ENCODE results near the gene ANGPTL8. TPM values are rescaled to one million over a fixed set of nuclear protein-coding genes. Genes with fewer than 3 reads are reported as not detected.

The ANGPTL8 gene
- total and polyA plus RNA-seq, 2 of the 13 experiments (the other 11 are each of a cell fraction or from before 2014, with no cell fraction given): 27.3 to 243 TPM

GRCh38 chr19:11260996-11261395 lies 21.6 kb downstream of the ANGPTL8 start:
- ChIA-PET POLR2A (interaction anchor here (1.0 kb wide), 1 partner anchor 24 kb away, joined by 3 read pairs; no protein-coding TSS in a partner anchor), CTCF (ENCODE audit: low intra/inter-chr PET ratio, low total read pairs) (no interaction called here)
- Histone ChIP-seq H3K9me3 (ENCODE audit: low read length) (no peaks in the 10 kb centered on the region), H3K79me2 (ENCODE audit: insufficient read depth, low read length) (no peaks in the 10 kb centered on the region), H3K27ac (ENCODE audit: extremely low read length, insufficient read depth, low read length) (no peak overlapping the region), H3K4me2 (ENCODE audit: low read depth, low read length) (peak overlapping the region; percentile 78; the same call in 1 of the 2 replicates), H3K4me1 (ENCODE audit: insufficient read depth, low read length) (peaks cover 53% of the 10 kb centered on the region), H2AFZ (ENCODE audit: low read length) (no peak overlapping the region), H3K4me3 (replicated peaks in 1 of 3; ENCODE audit: insufficient read depth in 1 of 3, low read depth in 2 of 3, low read length in 3 of 3) (peak overlapping the region in 2 of 3 experiments; percentile 73 to 76; a peak in 2 of 6 replicates), H3K9ac (ENCODE audit: insufficient read depth, low read depth, low read length) (no peak overlapping the region), H3K36me3 (replicated peaks in 1 of 2; ENCODE audit: control insufficient read depth in 1 of 2, insufficient read depth in 2 of 2, low read length in 2 of 2) (no peaks in the 10 kb centered on the region), H4K20me1 (ENCODE audit: insufficient read depth, low read length) (peaks cover 4% of the 10 kb centered on the region; the same call in 1 of the 2 replicates), H3K27me3 (ENCODE audit: control insufficient read depth in 1 of 2, insufficient read depth in 2 of 2, low read length in 2 of 2) (no peaks in the 10 kb centered on the region)
- in situ Hi-C loops (cut with HindIII; ENCODE audit: extremely low pct_ligation_motif_present, low pct_unique_long_range_greater_than_20kb): no loop called here
- no peak for FAIRE-seq
- 56% methylated on average over 5 of the region's 5 CpGs for WGBS (ENCODE audit: low lambda C conversion rate)
- no TSS peak for BruUV-seq (replicated peaks)
- ATAC-seq: no peak
- intact Hi-C loops (cut with micrococcal nuclease; ENCODE audit: unreplicated experiment): no loop called here
- no peak for DNase-seq (ENCODE audit: low spot score)
- TF ChIP-seq RORA (CRISPR knock-in tag; IDR thresholded peaks at IDR 0.05): no peak
- peak; percentile 90 for TF ChIP-seq ZMYM3 (CRISPR knock-in tag; IDR thresholded peaks at IDR 0.05)
- TF ChIP-seq KDM1A (CRISPR knock-in tag; IDR thresholded peaks at IDR 0.05): 0 out of 2 replicates have a peak, but pooled peaks have one; percentile 71

GRCh38 chr19:11261431-11261970 lies 22.1 kb downstream of the ANGPTL8 start:
- peak overlapping the region; percentile 73 to 76 (median 76) for H3K4me3 ChIP-seq (replicated peaks in 1 of 3; ENCODE audit: insufficient read depth in 1 of 3, low read depth in 2 of 3, low read length in 3 of 3)
- H4K20me1 ChIP-seq (ENCODE audit: insufficient read depth, low read length): no peaks in the 10 kb centered on the region
- CTCF ChIA-PET (ENCODE audit: low intra/inter-chr PET ratio, low total read pairs): no interaction called here
- H2AFZ ChIP-seq (ENCODE audit: low read length): no peak overlapping the region
- FAIRE-seq (no peak), DNase-seq (ENCODE audit: low spot score) (no peak), ATAC-seq (no peak)
- peak overlapping the region; percentile 78 for H3K4me2 ChIP-seq (ENCODE audit: low read depth, low read length)
- POLR2A ChIA-PET: interaction anchor here (1.0 kb wide), 1 partner anchor 25 kb away, joined by 3 read pairs; no protein-coding TSS in a partner anchor
- in situ Hi-C loops (cut with HindIII; ENCODE audit: extremely low pct_ligation_motif_present, low pct_unique_long_range_greater_than_20kb) (no loop called here), intact Hi-C loops (cut with micrococcal nuclease; ENCODE audit: unreplicated experiment) (no loop called here)
- H3K9ac ChIP-seq (ENCODE audit: insufficient read depth, low read depth, low read length): peak overlapping the region; percentile 63
- 31% methylated on average over 16 of the region's 18 CpGs for WGBS (ENCODE audit: low lambda C conversion rate)
- no peaks in the 10 kb centered on the region for H3K79me2 ChIP-seq (ENCODE audit: insufficient read depth, low read length)
- H3K27me3 ChIP-seq (ENCODE audit: control insufficient read depth in 1 of 2, insufficient read depth in 2 of 2, low read length in 2 of 2): no peaks in the 10 kb centered on the region
- no TSS peak for BruUV-seq (replicated peaks)
- H3K27ac ChIP-seq (ENCODE audit: extremely low read length, insufficient read depth, low read length): no peak overlapping the region
- H3K4me1 ChIP-seq (ENCODE audit: insufficient read depth, low read length): peaks cover 53% of the 10 kb centered on the region
- no peaks in the 10 kb centered on the region for H3K36me3 ChIP-seq (replicated peaks in 1 of 2; ENCODE audit: control insufficient read depth in 1 of 2, insufficient read depth in 2 of 2, low read length in 2 of 2)
- no peaks in the 10 kb centered on the region for H3K9me3 ChIP-seq (ENCODE audit: low read length)
- no peak for TF ChIP-seq CEBPZ (IDR thresholded peaks at IDR 0.05; ENCODE audit: low read length)
- TF ChIP-seq ZNF143 (CRISPR knock-in tag; IDR thresholded peaks at IDR 0.05): no peak
- TF ChIP-seq TOPORS (CRISPR knock-in tag; IDR thresholded peaks at IDR 0.05): no peak
- TF ChIP-seq KAT2B (IDR thresholded peaks at IDR 0.05; ENCODE audit: borderline replicate concordance, low read depth, low read length): no peak
- no peak for TF ChIP-seq ZNF501 (CRISPR knock-in tag; IDR thresholded peaks at IDR 0.05)
- no peak for TF ChIP-seq TSC22D2 (CRISPR knock-in tag; IDR thresholded peaks at IDR 0.05; ENCODE audit: borderline replicate concordance)
- no peak for TF ChIP-seq ATF1 (CRISPR knock-in tag; IDR thresholded peaks at IDR 0.05)
- TF ChIP-seq BRF2 (CRISPR knock-in tag; IDR thresholded peaks at IDR 0.05): no peak
- no peak for TF ChIP-seq SP4 (CRISPR knock-in tag; IDR thresholded peaks at IDR 0.05)
- TF ChIP-seq BRCA1 (CRISPR knock-in tag; IDR thresholded peaks at IDR 0.05): no peak
- TF ChIP-seq ZBTB25 (CRISPR knock-in tag; IDR thresholded peaks at IDR 0.05): no peak

Measured in HepG2 (cell line).